WTC11 (cell line): Measurements from ENCODE around the gene ATG14. TPM values are rescaled to one million over a fixed set of nuclear protein-coding genes. Genes with fewer than 3 reads are reported as not detected.
A peak's percentile ranks its signal among the peaks of the same experiment; 100 is the strongest.

Experiments used
- ATAC-seq: fragments of 200-7000 bp; cut with Tn5 transposase; 2 replicates; pipeline ENCODE4 v1.10.0; 2021; ENCODE audit warnings: mild to moderate bottlenecking, moderate library complexity
- CTCF ChIA-PET: fragments of 300-600 bp; sonication (Branson Sonifier 250); formaldehyde crosslinking; loops from one replicate; lab custom pipeline; 2021; ENCODE audit warnings: antibody characterized with exemption; lab: Charles Lee
- POLR2A ChIA-PET: fragments of 350-600 bp; sonication (Branson Sonifier 250); formaldehyde crosslinking; loops from one replicate; lab custom pipeline; 2021; ENCODE audit warnings: antibody characterized with exemption; lab: Charles Lee
- DNase-seq: peaks from one replicate; pipeline ENCODE4 v3.0.0; 2021; ENCODE audit warnings: low spot score
- H3K27ac Mint-ChIP-seq: 2 replicates; pipeline ENCODE4 v1.8.0; 2021; ENCODE audit warnings: mixed read lengths
- H3K27me3 Mint-ChIP-seq: 2 replicates; pipeline ENCODE4 v1.8.0; 2021; ENCODE audit warnings: low read depth, mild to moderate bottlenecking, moderate library complexity, mixed read lengths
- H3K36me3 Mint-ChIP-seq: 2 replicates; pipeline ENCODE4 v1.8.0; 2021; ENCODE audit warnings: mixed read lengths
- H3K4me1 Mint-ChIP-seq: 2 replicates; pipeline ENCODE4 v1.8.0; 2022; ENCODE audit warnings: mixed read lengths
- H3K4me3 Mint-ChIP-seq: 2 replicates; pipeline ENCODE4 v1.8.0; 2021; ENCODE audit warnings: mild to moderate bottlenecking, moderate library complexity, mixed read lengths
- H3K9me3 Mint-ChIP-seq: 2 replicates; pipeline ENCODE4 v1.8.0; 2021; ENCODE audit warnings: mixed read lengths
- CREM ChIP-seq: sonication (generic); formaldehyde crosslinking; IDR thresholded peaks from 2 replicates; pipeline ENCODE4 v1.8.1; 2022; ENCODE audit warnings: mild to moderate bottlenecking, missing genetic modification reagents, moderate library complexity
- EMX1 ChIP-seq: fragments of 250-450 bp; sonication (Bioruptor Pico); IDR thresholded peaks from 2 replicates; pipeline ENCODE4 v1.8.0; 2021; ENCODE audit warnings: mild to moderate bottlenecking
- NFE2L1 ChIP-seq: sonication (generic); formaldehyde crosslinking; IDR thresholded peaks from 2 replicates; pipeline ENCODE4 v1.8.1; 2023; ENCODE audit warnings: missing genetic modification reagents
- NR3C1 ChIP-seq: sonication (generic); formaldehyde crosslinking; conservative IDR thresholded peaks from 2 replicates; pipeline ENCODE4 v1.8.1; 2023; ENCODE audit warnings: low read depth, mild to moderate bottlenecking, missing genetic modification reagents
- PRRX2 ChIP-seq: fragments of 250-450 bp; sonication (Bioruptor Pico); IDR thresholded peaks from 2 replicates; pipeline ENCODE4 v1.8.0; 2021; ENCODE audit warnings: mild to moderate bottlenecking
- RELA ChIP-seq: sonication (generic); formaldehyde crosslinking; IDR thresholded peaks from 2 replicates; pipeline ENCODE4 v1.8.1; 2022; ENCODE audit warnings: missing genetic modification reagents, mild to moderate bottlenecking, borderline replicate concordance
- TP53 ChIP-seq: sonication (generic); formaldehyde crosslinking; IDR thresholded peaks from 2 replicates; pipeline ENCODE4 v1.8.1; 2023; ENCODE audit warnings: mild to moderate bottlenecking, missing genetic modification reagents
- ZBTB21 ChIP-seq: sonication (generic); formaldehyde crosslinking; IDR thresholded peaks from 2 replicates; pipeline ENCODE4 v1.8.1; 2023; ENCODE audit warnings: mild to moderate bottlenecking, missing genetic modification reagents, borderline replicate concordance
- total RNA-seq: library from RNA; stranded (reverse); gene quantifications from 3 replicates; pipeline ENCODE4 v1.2.3, GENCODE V29; 2021
- TF ChIP-seq, protein P1 (sequence below): sonication (generic); formaldehyde crosslinking; IDR thresholded peaks from 2 replicates; pipeline ENCODE4 v1.8.1; 2022; ENCODE audit warnings: missing genetic modification reagents, borderline replicate concordance
- TF ChIP-seq, protein P2 (sequence below): fragments of 250-450 bp; sonication (Bioruptor Pico); conservative IDR thresholded peaks from 2 replicates; pipeline ENCODE4 v1.9.0; 2021; ENCODE audit warnings: mild to moderate bottlenecking
- TF ChIP-seq, protein P3 (sequence below): fragments of 250-450 bp; sonication (Bioruptor Pico); IDR thresholded peaks from 2 replicates; pipeline ENCODE4 v1.9.0; 2021; ENCODE audit warnings: mild to moderate bottlenecking
- TF ChIP-seq, protein P4 (sequence below): sonication (generic); formaldehyde crosslinking; IDR thresholded peaks from 2 replicates; pipeline ENCODE4 v1.8.0; 2022; ENCODE audit warnings: mild to moderate bottlenecking, missing genetic modification reagents
- TF ChIP-seq, protein P5 (sequence below): fragments of 250-450 bp; sonication (Bioruptor Pico); IDR thresholded peaks from 2 replicates; pipeline ENCODE4 v1.9.0; 2021; ENCODE audit warnings: mild to moderate bottlenecking, borderline replicate concordance

The ATG14 gene
- total RNA-seq, 1 experiment from 2014 or later = 10.4 TPM

DNA sequence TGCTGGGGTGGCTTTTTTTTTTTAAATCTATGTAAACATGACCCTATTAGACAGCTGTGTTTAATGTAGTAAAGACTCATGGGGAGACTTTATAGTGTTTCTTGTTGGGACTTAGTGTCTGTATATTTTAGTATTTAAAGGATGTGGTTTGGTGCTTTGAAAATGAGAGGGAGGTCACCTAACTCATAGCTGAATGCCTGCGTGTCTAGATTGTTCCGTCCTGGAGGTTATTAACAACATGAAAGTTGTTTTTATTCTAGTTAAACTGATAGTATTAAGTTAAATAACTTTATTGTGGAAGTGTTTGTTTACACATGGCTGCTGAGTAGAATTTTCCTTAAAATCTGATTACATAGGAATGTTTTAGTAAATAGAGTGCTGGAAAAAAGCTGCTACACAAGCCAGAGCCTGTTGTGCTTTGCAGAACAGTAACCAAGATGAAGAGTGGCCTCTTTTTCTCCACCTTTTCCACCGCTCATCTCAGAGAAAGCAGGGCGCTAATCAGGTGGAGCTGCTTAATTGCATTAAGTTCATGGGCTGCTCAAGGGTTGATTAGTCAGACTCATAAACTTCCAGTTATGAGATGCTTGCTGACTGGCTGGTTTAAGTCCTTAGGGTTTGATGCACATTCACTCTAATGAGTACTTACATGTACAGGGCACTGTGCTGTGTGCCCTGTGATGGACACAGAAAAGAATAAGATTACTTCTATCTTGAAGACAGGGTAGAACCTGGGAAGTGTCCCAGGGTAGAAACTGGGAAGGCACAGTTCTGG is 77.7 kb downstream of the ATG14 start (continued):
- TF ChIP-seq, protein P1, sequence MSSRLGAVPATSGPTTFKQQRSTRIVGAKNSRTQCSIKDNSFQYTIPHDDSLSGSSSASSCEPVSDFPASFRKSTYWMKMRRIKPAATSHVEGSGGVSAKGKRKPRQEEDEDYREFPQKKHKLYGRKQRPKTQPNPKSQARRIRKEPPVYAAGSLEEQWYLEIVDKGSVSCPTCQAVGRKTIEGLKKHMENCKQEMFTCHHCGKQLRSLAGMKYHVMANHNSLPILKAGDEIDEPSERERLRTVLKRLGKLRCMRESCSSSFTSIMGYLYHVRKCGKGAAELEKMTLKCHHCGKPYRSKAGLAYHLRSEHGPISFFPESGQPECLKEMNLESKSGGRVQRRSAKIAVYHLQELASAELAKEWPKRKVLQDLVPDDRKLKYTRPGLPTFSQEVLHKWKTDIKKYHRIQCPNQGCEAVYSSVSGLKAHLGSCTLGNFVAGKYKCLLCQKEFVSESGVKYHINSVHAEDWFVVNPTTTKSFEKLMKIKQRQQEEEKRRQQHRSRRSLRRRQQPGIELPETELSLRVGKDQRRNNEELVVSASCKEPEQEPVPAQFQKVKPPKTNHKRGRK (CRISPR knock-in tag) = no peak
- TF ChIP-seq, protein P2, sequence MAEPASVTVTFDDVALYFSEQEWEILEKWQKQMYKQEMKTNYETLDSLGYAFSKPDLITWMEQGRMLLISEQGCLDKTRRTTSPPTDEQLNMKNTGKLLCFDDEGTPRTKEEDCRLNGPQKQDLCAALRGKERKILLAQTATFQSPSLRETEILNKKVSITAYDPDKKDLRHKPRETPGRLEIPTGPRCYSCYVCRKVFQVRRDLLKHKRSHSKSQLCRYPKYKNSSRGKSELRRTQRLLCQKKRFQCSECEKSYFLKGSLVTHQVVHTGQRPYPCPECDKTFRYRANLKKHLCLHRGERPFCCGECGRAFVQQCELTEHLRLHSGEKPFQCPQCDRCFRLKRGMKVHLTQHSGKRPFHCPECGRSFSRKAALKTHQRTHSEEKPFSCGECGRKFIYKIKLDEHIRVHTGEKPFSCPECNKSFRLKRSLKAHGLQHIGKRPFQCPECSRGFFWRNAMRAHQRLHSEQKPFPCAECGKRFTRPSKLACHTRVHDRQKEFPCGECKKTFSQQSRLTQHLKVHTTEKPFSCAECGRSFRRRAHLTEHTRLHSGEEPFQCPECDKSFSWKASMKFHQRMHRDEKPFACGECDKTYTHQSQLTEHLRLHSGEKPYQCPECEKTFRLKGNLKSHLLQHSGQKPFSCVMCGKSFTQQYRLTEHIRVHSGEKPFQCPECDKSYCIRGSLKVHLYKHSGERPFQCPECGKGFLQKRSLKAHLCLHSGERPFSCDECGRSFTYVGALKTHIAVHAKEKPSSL (CRISPR knock-in tag) = no peak
- TF ChIP-seq PRRX2 (CRISPR knock-in tag) = no peak
- TF ChIP-seq, all 79 proteins: peak for 0

DNA sequence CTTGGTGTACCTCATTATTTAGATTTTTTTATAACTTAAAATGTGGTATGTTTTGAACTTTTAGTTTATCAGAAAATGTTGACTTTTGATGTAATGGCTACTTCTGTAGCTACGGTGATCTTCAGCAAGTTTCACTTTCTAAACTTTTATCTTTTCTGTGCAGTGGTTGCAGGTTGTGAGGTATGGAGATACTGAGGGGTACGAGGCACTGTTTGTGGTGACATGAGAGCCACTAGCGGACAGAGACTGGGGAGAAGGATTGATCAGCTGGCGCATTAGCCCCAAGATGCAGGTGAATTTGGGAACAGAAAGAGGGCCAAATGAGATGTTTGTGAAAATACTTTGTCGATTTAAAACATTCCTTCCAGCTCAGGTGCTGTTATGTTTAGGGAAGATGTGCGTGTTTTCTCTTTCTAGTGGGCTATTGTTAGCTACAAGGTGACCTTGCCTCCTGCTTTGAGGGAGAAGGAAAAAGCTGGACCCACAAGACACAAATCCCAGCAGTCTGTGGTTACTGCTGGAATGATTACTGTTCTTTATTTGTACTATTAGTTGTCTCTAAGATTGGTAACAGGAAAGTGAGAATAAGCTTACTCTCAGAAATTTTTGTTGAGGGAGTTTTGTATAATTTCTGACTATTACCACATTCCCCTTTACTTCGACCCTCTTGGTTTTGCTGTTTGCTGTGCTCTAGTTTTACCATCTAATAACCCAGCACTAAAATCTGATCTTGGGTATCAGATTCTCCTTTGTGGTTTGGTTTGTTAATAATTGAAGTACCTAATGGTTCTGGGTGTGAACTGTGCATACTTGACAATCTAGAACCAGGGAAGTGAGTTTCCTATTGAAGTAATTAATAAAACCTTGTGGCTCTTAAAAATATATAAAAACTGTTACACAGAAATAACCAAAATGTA is 78.7 kb downstream of the ATG14 start:
- POLR2A ChIA-PET = no interaction called here
- TF ChIP-seq, protein P3, sequence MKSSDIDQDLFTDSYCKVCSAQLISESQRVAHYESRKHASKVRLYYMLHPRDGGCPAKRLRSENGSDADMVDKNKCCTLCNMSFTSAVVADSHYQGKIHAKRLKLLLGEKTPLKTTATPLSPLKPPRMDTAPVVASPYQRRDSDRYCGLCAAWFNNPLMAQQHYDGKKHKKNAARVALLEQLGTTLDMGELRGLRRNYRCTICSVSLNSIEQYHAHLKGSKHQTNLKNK (CRISPR knock-in tag) = no peak
- TF ChIP-seq NR3C1 (CRISPR knock-in tag) (no peak), EMX1 (CRISPR knock-in tag) (no peak), NFE2L1 (no peak), TP53 (CRISPR knock-in tag) (no peak), CREM (CRISPR knock-in tag) (no peak), RELA (no peak), ZBTB21 (no peak)
- TF ChIP-seq, protein P4, sequence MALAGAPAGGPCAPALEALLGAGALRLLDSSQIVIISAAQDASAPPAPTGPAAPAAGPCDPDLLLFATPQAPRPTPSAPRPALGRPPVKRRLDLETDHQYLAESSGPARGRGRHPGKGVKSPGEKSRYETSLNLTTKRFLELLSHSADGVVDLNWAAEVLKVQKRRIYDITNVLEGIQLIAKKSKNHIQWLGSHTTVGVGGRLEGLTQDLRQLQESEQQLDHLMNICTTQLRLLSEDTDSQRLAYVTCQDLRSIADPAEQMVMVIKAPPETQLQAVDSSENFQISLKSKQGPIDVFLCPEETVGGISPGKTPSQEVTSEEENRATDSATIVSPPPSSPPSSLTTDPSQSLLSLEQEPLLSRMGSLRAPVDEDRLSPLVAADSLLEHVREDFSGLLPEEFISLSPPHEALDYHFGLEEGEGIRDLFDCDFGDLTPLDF (CRISPR knock-in tag) = no peak
- TF ChIP-seq, protein P5, sequence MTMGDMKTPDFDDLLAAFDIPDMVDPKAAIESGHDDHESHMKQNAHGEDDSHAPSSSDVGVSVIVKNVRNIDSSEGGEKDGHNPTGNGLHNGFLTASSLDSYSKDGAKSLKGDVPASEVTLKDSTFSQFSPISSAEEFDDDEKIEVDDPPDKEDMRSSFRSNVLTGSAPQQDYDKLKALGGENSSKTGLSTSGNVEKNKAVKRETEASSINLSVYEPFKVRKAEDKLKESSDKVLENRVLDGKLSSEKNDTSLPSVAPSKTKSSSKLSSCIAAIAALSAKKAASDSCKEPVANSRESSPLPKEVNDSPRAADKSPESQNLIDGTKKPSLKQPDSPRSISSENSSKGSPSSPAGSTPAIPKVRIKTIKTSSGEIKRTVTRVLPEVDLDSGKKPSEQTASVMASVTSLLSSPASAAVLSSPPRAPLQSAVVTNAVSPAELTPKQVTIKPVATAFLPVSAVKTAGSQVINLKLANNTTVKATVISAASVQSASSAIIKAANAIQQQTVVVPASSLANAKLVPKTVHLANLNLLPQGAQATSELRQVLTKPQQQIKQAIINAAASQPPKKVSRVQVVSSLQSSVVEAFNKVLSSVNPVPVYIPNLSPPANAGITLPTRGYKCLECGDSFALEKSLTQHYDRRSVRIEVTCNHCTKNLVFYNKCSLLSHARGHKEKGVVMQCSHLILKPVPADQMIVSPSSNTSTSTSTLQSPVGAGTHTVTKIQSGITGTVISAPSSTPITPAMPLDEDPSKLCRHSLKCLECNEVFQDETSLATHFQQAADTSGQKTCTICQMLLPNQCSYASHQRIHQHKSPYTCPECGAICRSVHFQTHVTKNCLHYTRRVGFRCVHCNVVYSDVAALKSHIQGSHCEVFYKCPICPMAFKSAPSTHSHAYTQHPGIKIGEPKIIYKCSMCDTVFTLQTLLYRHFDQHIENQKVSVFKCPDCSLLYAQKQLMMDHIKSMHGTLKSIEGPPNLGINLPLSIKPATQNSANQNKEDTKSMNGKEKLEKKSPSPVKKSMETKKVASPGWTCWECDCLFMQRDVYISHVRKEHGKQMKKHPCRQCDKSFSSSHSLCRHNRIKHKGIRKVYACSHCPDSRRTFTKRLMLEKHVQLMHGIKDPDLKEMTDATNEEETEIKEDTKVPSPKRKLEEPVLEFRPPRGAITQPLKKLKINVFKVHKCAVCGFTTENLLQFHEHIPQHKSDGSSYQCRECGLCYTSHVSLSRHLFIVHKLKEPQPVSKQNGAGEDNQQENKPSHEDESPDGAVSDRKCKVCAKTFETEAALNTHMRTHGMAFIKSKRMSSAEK (CRISPR knock-in tag) = no peak
- Mint-ChIP-seq H3K4me3 (no peak overlapping the region), H3K27me3 (no peaks in the 10 kb centered on the region), H3K9me3 (no peaks in the 10 kb centered on the region), H3K4me1 (peaks cover 22% of the 10 kb centered on the region), H3K27ac (peak overlapping the region; percentile 33), H3K36me3 (no peaks in the 10 kb centered on the region)
- no peak for DNase-seq
- CTCF ChIA-PET = interaction anchor here (1.2 kb wide), 1 partner anchor 84 kb away, joined by 3 read pairs; no protein-coding TSS in a partner anchor
- no peak for ATAC-seq
